ENCODE results near the gene UBTF.

GRCh38 chr17:44257815-44258760 is 38.6 kb upstream of the UBTF start:
- TF ChIP-seq CTCF (IDR thresholded peaks at IDR 0.05) (no peak), POLR2A (IDR thresholded peaks at IDR 0.05) (no peak)
